Measurements from ENCODE around the gene KDM3A. TPM values are rescaled to one million over a fixed set of nuclear protein-coding genes. Genes with fewer than 3 reads are reported as not detected.

KDM3A gene
- total and polyA plus RNA-seq, 9 of the 15 experiments (the other 6 are each of a cell fraction or from before 2014, with no cell fraction given), result 7.5 to 95.4 (median 24.8) TPM

GRCh38 chr2:86500325-86501083 lies 59.3 kb downstream of the KDM3A start (continued):
- TF ChIP-seq CHD4 (IDR thresholded peaks at IDR 0.05; ENCODE audit: insufficient read depth, insufficient replicate concordance, low read depth, low read length, poor library complexity, severe bottlenecking), result no peak
- TF ChIP-seq ZNF511 (CRISPR knock-in tag; IDR thresholded peaks at IDR 0.05), result no peak
- TF ChIP-seq YY1 (IDR thresholded peaks at IDR 0.05; ENCODE audit: borderline replicate concordance in 1 of 3, control insufficient read depth in 1 of 3, extremely low read depth in 1 of 3, insufficient read depth in 3 of 3, insufficient read length in 1 of 3, insufficient replicate concordance in 2 of 3, low read depth in 1 of 3, low read length in 2 of 3), result no peak

- no peak overlapping the region for H3K4me3 ChIP-seq
- ATAC-seq, result no peak
- H3K9me3 ChIP-seq (replicated peaks; ENCODE audit: control insufficient read depth, insufficient read depth, low read depth, low read length), result no peaks in the 10 kb centered on the region
- 82% methylated on average over 7 of the region's 7 CpGs for whole genome bisulfite sequencing (ENCODE audit: insufficient coverage, low coverage, missing lambda C conversion rate)
- H3K4me1 ChIP-seq (replicated peaks in 1 of 2; ENCODE audit: control insufficient read depth in 2 of 2, insufficient read depth in 2 of 2, low read length in 2 of 2), result no peaks in the 10 kb centered on the region
- intact Hi-C loops (cut with micrococcal nuclease), result no loop called here
- ChIA-PET CTCF (ENCODE audit: low intra/inter-chr PET ratio) (no interaction called here), POLR2A (interaction anchor here (0.7 kb wide), 1 partner anchor 19 kb away, joined by 3 read pairs; no protein-coding TSS in a partner anchor)
- BruUV-seq (replicated peaks), result no TSS peak
- peaks cover 14% of the 10 kb centered on the region; the same call in 2 of the 3 replicates for H3K36me3 ChIP-seq (ENCODE audit: control insufficient read depth, insufficient read depth, low read length)
- no peaks in the 10 kb centered on the region for H3K9me1 ChIP-seq (ENCODE audit: control insufficient read depth, insufficient read depth, low read length)
- no peaks in the 10 kb centered on the region for H3K79me2 ChIP-seq (ENCODE audit: control insufficient read depth, insufficient read depth, low read length)
- H3K27me3 ChIP-seq (ENCODE audit: control insufficient read depth in 2 of 2, insufficient read depth in 2 of 2, low read length in 2 of 2), result no peaks in the 10 kb centered on the region
- FAIRE-seq, result no peak
- in situ Hi-C loops (cut with MboI), result no loop called here
- no peak overlapping the region for H3K27ac ChIP-seq (ENCODE audit: extremely low read depth, low read depth, low read length)
- H3K4me2 ChIP-seq (ENCODE audit: insufficient read depth, low read length), result no peak overlapping the region
- H4K20me1 ChIP-seq (replicated peaks; ENCODE audit: control insufficient read depth, insufficient read depth, low read length), result no peaks in the 10 kb centered on the region; the same call in 1 of the 2 replicates
- no peak overlapping the region for H3K9ac ChIP-seq (ENCODE audit: insufficient read depth in 1 of 2, low read depth in 2 of 2, low read length in 2 of 2)
- no peak overlapping the region for H2AFZ ChIP-seq (ENCODE audit: low read depth, low read length)
- no peak for DNase-seq (ENCODE audit: extremely low read depth in 1 of 4, low spot score in 3 of 4)
- TF ChIP-seq RNF2 (IDR thresholded peaks at IDR 0.05) (no peak), SETDB1 (IDR thresholded peaks at IDR 0.05; ENCODE audit: low read length) (no peak), CEBPG (CRISPR knock-in tag; IDR thresholded peaks at IDR 0.05) (no peak), CEBPG (tag; conservative IDR thresholded peaks at IDR 0.05 in 1 of 2, IDR thresholded peaks at IDR 0.05 in 1 of 2) (no peak), MAX (CRISPR knock-in tag; IDR thresholded peaks at IDR 0.05) (no peak), KLF10 (CRISPR knock-in tag; IDR thresholded peaks at IDR 0.05) (no peak), ZNF586 (CRISPR knock-in tag; conservative IDR thresholded peaks at IDR 0.05) (no peak), TSC22D4 (tag; IDR thresholded peaks at IDR 0.05) (no peak), FOXK1 (CRISPR knock-in tag; IDR thresholded peaks at IDR 0.05; ENCODE audit: borderline replicate concordance) (no peak), FOXM1 (IDR thresholded peaks at IDR 0.05; ENCODE audit: low read depth) (no peak), FOXM1 (CRISPR knock-in tag; IDR thresholded peaks at IDR 0.05; ENCODE audit: low read depth) (no peak), U2AF1 (optimal IDR thresholded peaks at IDR 0.05; ENCODE audit: low read depth, low read length) (no peak), ZNF384 (IDR thresholded peaks at IDR 0.05; ENCODE audit: low read depth, low read length) (no peak), NRF1 (conservative IDR thresholded peaks at IDR 0.05 in 1 of 2, IDR thresholded peaks at IDR 0.05 in 1 of 2) (no peak), MXD1 (CRISPR knock-in tag; IDR thresholded peaks at IDR 0.05; ENCODE audit: borderline replicate concordance, poor library complexity, severe bottlenecking) (no peak)
Measured at GRCh38 chr2:86507600-86507999, 66.4 kb downstream of the KDM3A start.
